GM12873 (cell line): Measurements from ENCODE around the gene DMAC1.

Experiments used
- CTCF ChIP-seq: IDR thresholded peaks from 2 replicates; pipeline ENCODE4 v1.5.1; 2012; ENCODE audit warnings: low read depth, mild to moderate bottlenecking, moderate library complexity, low read length, control low read depth; ENCODE audit not compliant: insufficient read depth; ENCODE audit errors: missing control alignments

Gene DMAC1

DNA sequence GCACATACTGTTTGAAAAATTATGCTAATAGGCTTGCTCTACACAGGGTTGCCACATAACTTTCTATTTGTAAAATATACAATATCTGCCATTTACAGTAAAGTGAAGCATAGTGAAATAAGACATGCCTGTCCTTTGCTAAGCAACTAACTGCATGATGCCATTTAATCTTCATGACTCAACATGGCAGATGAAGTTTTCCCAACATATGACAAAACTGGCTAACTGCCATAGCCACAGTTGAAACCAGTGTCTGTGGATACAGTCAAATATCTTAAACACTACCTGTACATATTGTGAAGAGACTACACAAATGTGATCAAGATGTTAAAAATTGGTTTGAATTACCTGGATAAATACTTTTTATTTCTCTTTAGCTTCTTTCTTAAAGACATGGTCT lies 3.1 kb upstream of the DMAC1 start:
- no peak for TF ChIP-seq CTCF

- TF ChIP-seq CTCF = no peak
Measured at GRCh38 chr9:7799944-7800285, 337 bp upstream of the DMAC1 start.

- TF ChIP-seq CTCF = no peak
Measured at GRCh38 chr9:7794196-7794595, 5.4 kb downstream of the DMAC1 start.

- no peak for TF ChIP-seq CTCF
Measured at GRCh38 chr9:7791394-7791793, 8.2 kb downstream of the DMAC1 start.

DNA sequence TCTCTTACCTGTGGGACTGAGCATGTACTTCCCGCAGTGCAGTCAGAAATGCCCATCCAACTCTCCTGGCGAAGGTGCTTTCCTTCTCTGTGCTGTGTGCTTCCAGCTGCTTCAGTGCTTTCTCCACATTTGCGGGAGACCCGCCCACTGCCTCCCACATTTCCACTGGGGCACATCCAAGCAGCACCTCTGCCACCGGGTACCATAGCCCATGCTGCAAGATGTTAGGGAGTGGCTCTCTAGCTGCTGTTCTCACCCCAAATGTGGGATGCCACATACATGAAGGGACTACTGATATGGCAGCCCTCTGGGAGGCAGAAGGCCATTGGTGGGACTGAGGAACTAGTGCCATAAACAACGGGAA lies 8.8 kb downstream of the DMAC1 start:
- no peak for TF ChIP-seq CTCF

DNA sequence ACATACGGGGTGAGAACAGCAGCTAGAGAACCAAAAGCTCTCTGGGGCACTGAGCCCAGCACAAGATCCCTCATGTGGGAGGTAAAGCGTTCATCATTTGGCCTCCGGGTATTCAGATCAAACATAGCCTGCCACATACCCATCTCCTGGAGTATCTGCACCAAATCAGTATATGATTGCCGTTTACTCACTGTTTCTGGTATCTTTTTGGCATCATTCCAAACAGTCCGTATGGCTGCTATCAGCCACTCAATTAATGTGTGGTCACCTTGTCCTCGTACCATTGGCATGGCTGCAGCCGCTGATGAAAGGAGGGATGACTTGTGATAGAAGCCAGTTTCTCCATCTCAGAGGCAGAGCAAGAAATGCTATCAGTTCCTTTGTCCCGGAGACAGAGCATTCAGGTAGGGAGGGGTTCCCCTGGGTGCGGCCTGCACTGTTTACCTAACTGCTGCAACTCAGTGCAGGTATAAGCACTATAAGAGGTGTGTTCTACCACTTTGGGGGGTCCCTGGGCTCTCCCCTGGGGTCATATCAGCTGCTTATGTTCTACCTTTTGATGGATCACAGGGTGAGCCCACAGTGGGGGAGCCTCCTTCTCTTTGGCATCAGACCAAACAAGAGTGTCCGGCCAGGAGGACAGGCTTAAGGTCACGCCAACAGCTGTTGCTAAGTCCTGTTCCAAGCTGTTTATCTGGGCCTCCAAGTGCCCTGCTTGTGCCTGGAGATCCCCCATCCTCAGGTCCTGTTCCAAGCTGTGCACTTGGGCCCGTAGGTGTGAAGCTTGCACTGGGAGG lies 9.4 kb downstream of the DMAC1 start:
- no peak for TF ChIP-seq CTCF

DNA sequence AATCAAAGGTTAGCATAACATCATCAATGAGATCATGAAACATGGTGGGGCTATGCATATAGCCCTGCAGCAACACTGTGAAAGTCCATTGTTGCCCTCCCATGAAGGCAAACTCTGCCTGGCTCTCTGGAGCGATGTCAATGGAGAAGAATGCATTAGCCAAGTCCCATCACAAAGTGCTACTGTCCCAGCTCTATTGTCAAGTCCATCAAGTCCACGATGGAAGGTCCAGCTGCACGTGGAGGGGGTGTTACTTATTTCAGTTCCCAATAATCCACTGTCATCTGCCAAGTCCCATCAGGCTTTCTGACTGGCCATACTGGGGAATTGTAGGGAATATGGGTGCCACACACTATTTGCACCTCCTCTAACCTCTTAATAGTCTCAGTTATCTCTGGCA lies 10.8 kb downstream of the DMAC1 start:
- TF ChIP-seq CTCF = no peak
